OCI-LY1 (cell line): ENCODE data around the gene PNCK.
A peak's percentile ranks its signal among the peaks of the same experiment; 100 is the strongest.

Source experiments
- CTCF ChIP-seq: fragments of 200-600 bp; sonication (generic), shearing (Covaris generic); IDR thresholded peaks from 2 replicates; pipeline ENCODE4 v1.5.1; 2017; ENCODE audit warnings: mild to moderate bottlenecking, antibody characterized with exemption, low read length, moderate library complexity, mixed read lengths
- EZH2 ChIP-seq: fragments of 200-600 bp; sonication (generic), shearing (Covaris generic); IDR thresholded peaks from 2 replicates; pipeline ENCODE4 v1.8.0; 2017; ENCODE audit warnings: borderline replicate concordance, mixed run types, mild to moderate bottlenecking, antibody characterized with exemption, low read length, moderate library complexity, mixed read lengths

- TF ChIP-seq CTCF (peak; percentile 43), EZH2 (no peak)
Measured at GRCh38 chrX:153708415-153708814, 34.8 kb upstream of the PNCK start.
